LNCaP clone FGC (cell line): ENCODE data around the gene PPP1CA.

Experiments used
- DNase-seq: peaks from one replicate; pipeline ENCODE4 v3.0.0-alpha.2; 2011; ENCODE audit warnings: low read depth
- H3K4me3 ChIP-seq: 2 replicates; pipeline ENCODE4 v1.5.1; 2011; ENCODE audit warnings: mild to moderate bottlenecking, low read depth, low read length, control low read depth
- CTCF ChIP-seq: IDR thresholded peaks from 2 replicates; pipeline ENCODE4 v1.5.1; 2012; ENCODE audit warnings: mild to moderate bottlenecking; ENCODE audit not compliant: control insufficient read depth, insufficient read depth; ENCODE audit errors: extremely low read depth

PPP1CA gene

GRCh38 chr11:67367761-67368227 lies 33.9 kb downstream of the PPP1CA start:
- H3K4me3 ChIP-seq = no peak overlapping the region
- no peak for TF ChIP-seq CTCF
- no peak for DNase-seq

GRCh38 chr11:67366961-67367760 lies 34.5 kb downstream of the PPP1CA start:
- TF ChIP-seq CTCF = no peak
- no peak for DNase-seq
- H3K4me3 ChIP-seq = no peak overlapping the region

- no peak for TF ChIP-seq CTCF
- DNase-seq = no peak
- H3K4me3 ChIP-seq = no peak overlapping the region
These were observed 35.1 kb downstream of the PPP1CA start for GRCh38 chr11:67366546-67366945.

- no peak for TF ChIP-seq CTCF
- DNase-seq = no peak
- no peak overlapping the region for H3K4me3 ChIP-seq
These were observed 35.8 kb downstream of the PPP1CA start for GRCh38 chr11:67365736-67366444.

- DNase-seq = no peak
- no peak for TF ChIP-seq CTCF
- H3K4me3 ChIP-seq = no peak overlapping the region
These were observed 36.6 kb downstream of the PPP1CA start for GRCh38 chr11:67364783-67365722.

GRCh38 chr11:67364169-67364568 lies 37.5 kb downstream of the PPP1CA start:
- no peak for TF ChIP-seq CTCF
- no peak overlapping the region for H3K4me3 ChIP-seq
- DNase-seq = no peak
